T follicular helper cell (primary cell): ENCODE data around the gene MAP1B.

Experiments used
- DNase-seq: peaks from one replicate; pipeline ENCODE4 v3.0.0-alpha.2; 2020; ENCODE audit warnings: low read depth

MAP1B gene

DNA sequence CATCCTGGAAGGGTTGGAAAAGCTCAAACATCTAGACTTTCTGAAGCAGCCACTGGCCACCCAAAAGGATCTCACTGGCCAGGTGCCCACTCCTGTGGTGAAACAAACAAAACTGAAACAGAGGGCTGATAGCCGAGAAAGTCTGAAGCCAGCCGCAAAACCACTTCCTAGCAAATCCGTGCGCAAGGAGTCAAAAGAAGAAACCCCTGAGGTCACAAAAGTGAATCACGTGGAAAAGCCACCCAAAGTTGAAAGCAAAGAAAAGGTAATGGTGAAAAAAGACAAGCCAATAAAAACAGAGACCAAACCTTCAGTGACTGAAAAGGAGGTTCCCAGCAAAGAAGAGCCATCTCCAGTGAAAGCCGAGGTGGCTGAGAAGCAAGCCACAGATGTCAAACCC lies 87.6 kb downstream of the MAP1B start:
- no peak for DNase-seq

DNA sequence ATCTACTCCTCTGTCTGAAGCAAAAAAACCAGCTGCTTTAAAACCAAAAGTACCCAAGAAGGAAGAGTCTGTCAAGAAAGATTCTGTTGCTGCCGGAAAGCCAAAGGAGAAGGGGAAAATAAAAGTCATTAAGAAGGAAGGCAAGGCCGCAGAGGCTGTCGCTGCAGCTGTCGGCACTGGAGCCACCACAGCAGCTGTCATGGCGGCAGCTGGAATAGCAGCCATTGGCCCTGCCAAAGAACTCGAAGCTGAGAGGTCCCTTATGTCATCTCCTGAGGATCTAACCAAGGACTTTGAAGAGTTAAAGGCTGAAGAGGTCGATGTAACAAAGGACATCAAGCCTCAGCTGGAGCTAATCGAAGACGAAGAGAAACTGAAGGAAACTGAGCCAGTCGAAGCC lies 88.3 kb downstream of the MAP1B start:
- DNase-seq = no peak

GRCh38 chr5:72197393-72197792 lies 90.1 kb downstream of the MAP1B start:
- DNase-seq = no peak

DNA sequence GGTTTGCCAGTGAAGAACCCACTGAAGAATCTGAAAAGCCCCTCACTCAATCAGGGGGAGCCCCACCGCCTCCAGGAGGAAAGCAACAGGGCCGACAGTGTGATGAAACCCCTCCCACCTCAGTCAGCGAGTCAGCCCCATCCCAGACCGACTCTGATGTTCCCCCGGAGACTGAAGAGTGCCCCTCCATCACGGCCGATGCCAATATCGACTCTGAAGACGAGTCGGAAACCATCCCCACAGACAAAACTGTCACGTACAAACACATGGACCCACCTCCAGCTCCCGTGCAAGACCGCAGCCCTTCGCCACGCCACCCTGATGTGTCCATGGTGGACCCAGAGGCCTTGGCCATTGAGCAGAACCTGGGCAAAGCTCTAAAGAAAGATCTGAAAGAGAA lies 92.4 kb downstream of the MAP1B start:
- no peak for DNase-seq

- no peak for DNase-seq
These were observed 95.1 kb downstream of the MAP1B start for GRCh38 chr5:72202331-72202825.

GRCh38 chr5:72203251-72203845 lies 96.1 kb downstream of the MAP1B start:
- DNase-seq = no peak

DNA sequence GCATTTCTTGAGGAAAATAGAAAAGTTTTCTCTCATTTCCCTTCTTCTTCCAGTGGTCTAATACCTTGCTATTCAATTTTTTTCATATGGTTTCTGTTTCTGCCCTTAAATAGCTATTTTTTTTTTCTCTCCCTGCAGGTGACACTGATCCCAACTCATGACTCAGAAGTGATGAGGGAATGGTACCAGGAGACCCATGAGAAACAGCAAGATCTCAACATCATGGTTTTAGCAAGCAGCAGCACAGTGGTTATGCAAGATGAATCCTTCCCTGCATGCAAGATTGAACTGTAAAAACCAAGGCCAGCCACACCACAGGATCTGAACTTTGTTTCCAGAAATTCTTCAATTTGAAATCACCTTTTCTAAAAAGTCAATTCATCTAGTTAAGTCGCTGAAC lies 97.7 kb downstream of the MAP1B start:
- DNase-seq = no peak

- DNase-seq = no peak
These were observed 98.2 kb downstream of the MAP1B start for GRCh38 chr5:72205431-72206009.

GRCh38 chr5:72206160-72206559 lies 98.9 kb downstream of the MAP1B start:
- DNase-seq = no peak

DNA sequence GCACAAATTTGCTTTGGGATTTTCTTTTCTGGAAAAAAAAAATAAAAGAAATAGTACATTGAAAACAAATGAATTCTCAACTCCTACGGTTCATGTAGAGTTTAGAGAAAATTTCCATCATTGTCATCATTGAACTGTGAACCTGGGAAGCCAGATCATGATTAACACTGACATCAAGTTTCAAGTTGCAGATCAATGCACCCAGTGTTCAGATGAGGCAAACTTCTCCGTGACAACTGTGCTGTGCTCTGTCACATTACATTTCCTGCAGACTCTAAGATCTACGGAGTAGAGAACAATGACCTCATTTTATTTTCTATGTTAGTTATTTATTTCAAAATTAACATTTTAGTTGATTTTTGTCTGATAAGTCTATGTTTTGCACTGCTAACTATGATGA lies 99.7 kb downstream of the MAP1B start:
- no peak for DNase-seq

DNA sequence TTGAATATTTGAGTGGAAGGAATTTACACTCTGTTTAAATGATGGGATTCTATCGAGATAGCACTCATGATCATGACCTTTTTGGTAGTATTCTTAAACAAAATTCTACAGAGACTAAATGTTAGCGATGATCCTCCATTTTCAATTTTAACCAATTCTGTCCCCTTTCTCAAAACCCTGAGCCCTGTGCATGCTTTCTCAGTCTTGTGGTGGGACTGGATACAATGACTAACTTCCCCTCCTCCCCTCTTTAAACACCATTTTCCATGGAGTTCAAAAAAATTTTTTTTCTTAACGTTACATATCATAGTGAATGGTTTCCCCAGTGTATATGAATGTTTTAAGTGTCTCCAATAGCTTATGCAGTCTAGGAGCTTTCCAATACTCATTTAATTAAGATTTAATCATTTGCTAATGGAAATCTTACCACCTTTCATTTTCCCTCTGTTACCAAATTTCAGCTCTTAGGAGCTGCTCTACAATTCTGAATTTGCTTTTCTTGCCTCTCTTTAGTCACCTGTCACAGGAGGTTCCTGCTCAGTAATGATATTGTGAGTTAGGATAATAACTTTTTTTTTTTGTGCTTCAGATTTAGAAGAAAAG lies 101.2 kb downstream of the MAP1B start:
- DNase-seq = no peak

DNA sequence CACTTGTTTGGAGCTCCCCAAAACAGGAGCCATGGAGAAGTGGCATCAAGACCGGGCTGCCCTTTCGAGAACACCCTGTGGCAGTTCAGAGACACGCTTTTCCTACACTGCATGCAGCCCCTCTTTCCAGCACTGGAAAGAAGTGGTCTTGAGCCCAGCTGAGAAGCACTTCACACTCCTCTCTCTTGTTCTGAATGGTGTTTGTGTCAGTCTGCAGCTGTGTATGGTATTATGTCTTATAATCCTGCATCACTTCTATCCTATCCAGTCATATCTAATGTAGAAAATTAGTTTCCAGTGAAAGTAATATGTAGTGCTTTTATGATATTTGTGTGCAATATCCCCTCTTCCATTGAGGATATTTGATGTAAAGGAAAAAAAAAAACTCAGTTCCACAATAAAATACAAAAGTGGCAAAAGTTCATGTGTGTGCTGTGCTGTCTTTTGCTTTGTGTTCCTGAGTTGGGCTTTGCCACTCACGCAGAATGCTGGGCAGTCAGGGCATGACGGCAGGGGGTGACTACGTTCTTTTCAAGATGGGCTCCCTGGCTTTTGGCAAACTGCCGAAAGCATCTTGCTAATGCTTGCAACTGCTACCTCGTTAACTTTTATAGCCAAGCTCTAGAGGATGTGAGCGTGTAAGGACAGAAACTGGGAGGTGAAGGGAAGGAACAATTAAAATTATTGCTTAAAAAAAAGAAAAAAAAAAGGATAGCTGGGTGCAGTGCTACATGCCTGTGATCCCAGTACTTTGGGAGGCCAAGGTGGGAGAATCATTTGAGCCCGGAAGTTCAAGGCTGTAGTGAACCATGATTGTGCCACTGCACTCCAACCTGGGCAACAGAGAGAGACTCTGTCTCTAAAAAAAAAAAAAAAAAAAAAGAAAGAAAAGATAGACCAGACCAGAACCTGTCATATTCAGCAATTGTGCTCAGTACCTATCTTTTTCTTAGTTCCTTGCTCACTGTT lies 102.2 kb downstream of the MAP1B start:
- no peak for DNase-seq

DNA sequence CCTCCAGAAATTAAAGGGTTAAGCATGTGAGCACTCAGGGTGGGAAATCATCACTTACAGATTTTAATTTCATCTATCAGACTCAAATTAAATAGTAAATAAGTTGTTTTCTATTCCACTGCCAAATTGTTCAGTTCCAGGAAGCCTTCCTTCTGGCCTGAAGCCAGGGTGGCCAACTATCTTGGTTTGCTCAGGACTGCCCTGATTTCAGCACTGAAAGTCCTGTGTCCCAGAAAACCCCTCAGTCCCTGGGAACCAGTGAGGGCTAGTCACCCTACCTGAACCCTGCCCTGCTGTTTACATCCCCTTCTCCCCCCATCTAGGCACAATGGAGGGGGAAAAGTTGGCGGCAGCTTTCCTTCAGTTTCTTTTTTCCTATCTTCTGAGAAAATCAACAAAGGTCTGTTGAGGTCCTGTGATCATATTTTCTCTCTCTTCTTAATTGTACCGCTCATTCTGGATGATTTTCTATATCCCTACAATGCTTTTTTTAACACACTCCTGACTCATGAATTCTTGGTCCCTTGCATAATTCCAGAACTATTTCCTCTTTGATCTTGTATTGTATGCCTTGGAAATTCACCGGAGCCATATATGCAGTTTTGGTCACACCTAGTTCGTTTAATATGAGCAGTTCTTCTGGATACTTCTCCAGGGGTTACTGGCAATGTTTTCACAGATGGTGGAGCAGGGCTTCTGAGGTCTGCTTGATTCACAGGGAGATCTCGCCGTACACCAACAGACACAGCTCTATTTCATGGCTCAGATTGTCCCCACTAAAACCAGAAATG lies 103.8 kb downstream of the MAP1B start:
- no peak for DNase-seq

DNA sequence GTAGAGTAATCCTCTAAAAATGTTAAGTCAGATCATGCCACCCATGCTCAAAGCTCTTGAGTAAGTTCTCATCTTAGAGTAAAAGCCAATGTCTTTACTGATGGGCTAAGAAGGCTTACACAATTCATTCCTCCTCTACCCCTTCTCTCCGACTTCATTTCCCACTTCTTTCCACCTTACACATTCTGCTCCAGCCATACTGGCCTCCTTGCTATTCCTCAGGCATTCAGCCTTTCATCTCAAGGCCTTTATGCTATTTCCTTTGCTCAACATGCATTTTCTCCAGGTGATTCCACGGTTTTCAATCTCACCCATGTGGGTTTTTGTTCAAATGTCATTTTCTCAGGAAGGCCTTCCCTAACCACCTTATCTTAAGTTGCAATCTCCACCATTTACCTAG lies 104.9 kb downstream of the MAP1B start:
- no peak for DNase-seq

DNA sequence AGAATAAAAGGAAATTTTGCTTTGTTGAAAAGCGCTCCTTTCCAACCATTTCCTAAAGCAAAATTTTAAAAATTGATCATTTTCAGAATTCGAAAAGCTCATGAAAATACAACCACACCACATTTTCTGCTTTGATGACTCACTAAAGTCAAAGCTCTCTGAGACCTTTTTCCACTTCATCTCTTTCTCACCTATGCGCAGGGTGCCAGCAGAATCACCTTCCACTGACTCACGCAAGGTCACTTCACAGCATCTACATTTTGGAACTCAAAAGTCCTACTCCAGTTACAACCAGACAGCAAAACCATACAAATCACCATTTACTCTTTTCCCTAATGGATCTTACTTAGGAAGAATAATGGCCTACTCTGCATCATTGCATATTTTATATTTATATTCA lies 106.2 kb downstream of the MAP1B start:
- DNase-seq = no peak

DNA sequence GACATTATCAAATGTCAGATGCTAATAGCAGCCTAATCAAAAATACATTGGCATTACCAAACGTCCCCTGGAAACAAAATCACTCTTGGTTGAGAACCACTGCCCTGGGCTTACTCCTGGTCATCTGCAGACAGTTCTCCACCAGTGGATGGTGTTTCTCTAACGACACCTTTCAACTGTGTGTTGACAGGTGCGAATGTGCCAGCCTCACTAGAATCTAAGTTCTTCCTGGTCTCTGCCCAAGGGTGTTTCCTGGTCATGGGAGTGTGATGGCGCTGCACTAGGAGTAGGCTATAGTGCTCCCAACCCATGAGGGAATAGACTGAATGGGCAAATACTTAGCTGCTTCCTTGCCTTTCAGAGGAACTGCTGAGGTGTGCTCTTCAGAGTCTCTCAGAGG lies 106.9 kb downstream of the MAP1B start:
- no peak for DNase-seq

DNA sequence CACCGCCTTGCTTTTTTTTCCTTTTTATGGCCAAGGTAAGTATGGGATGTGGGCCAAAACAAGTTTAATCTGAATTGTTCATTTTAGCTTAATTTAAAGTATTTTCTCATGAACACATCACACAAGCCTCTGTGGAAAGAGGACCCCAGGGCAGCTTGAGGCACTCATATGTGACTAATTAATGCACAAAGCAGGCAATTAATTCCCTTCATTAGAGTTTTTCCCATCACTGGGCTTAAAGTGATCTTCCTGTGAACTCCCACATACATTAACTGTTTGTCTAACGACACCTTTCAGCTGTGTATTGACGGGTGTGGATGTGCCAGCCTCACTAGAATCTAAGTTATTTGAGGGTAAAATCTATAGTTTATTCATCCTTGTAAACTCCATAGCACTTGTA lies 109.5 kb downstream of the MAP1B start:
- DNase-seq = no peak

- DNase-seq = no peak
These were observed 113.8 kb downstream of the MAP1B start for GRCh38 chr5:72221099-72221498.

- DNase-seq = no peak
These were observed 114.3 kb downstream of the MAP1B start for GRCh38 chr5:72221541-72221940.

- no peak for DNase-seq
These were observed 115.2 kb downstream of the MAP1B start for GRCh38 chr5:72222521-72222920.

- no peak for DNase-seq
These were observed 116.1 kb downstream of the MAP1B start for GRCh38 chr5:72223371-72223770.
